HUDEP-2 (cell line): ENCODE data around the gene SLC26A1.
"Not testable (repeated sequence)": the region's sequence is repeated elsewhere in the genome, so short reads cannot be mapped to it uniquely, and the experiment has no call there.

ENCODE experiments used
- DNase-seq, 76 experiments: peaks; one replicate each; lab custom pipeline; 2025; ENCODE audit not compliant: unreplicated experiment in 76 of 76; lab: John Stamatoyannopoulos, UW

The SLC26A1 gene

GRCh38 chr4:1000686-1001260 is 7.6 kb upstream of the SLC26A1 start:
- no peak for DNase-seq

GRCh38 chr4:999882-1000425 is 6.8 kb upstream of the SLC26A1 start:
- DNase-seq, result no peak

GRCh38 chr4:999240-999863 is 6.1 kb upstream of the SLC26A1 start:
- DNase-seq, result not testable (repeated sequence)

- peak in 16 of 76 experiments; percentile 6 to 62 (median 37) for DNase-seq
Observed at GRCh38 chr4:998096-998691, 5.0 kb upstream of the SLC26A1 start.

GRCh38 chr4:997375-998071 is 4.3 kb upstream of the SLC26A1 start:
- peak in 25 of 76 experiments; percentile 12 to 73 (median 37) for DNase-seq

GRCh38 chr4:996997-997374 is 3.8 kb upstream of the SLC26A1 start:
- DNase-seq, result peak in 6 of 76 experiments; percentile 19 to 67 (median 38)

GRCh38 chr4:996030-996996 is 3.1 kb upstream of the SLC26A1 start:
- DNase-seq, result peak in 74 of 76 experiments; percentile 39 to 94 (median 80)

- DNase-seq, result peak in 6 of 76 experiments; percentile 14 to 61 (median 32)
Observed at GRCh38 chr4:995311-996026, 2.3 kb upstream of the SLC26A1 start.

GRCh38 chr4:992297-993110 is 700 bp downstream of the SLC26A1 start:
- no peak for DNase-seq

- no peak for DNase-seq
Observed at GRCh38 chr4:991451-992296, 1.5 kb downstream of the SLC26A1 start.

- no peak for DNase-seq
Observed at GRCh38 chr4:990746-991367, 2.3 kb downstream of the SLC26A1 start.

- no peak for DNase-seq
Observed at GRCh38 chr4:989722-990471, 3.3 kb downstream of the SLC26A1 start.

GRCh38 chr4:988726-989721 is 4.2 kb downstream of the SLC26A1 start:
- peak in 2 of 76 experiments; percentile 13 to 14 for DNase-seq

GRCh38 chr4:987624-988513 is 5.3 kb downstream of the SLC26A1 start:
- DNase-seq, result no peak
